Measurements from ENCODE around the gene EPHB4.

GRCh38 chr7:100768784-100769183, 58.5 kb downstream of the EPHB4 start:
- TF ChIP-seq CTCF (IDR thresholded peaks at IDR 0.05) (no peak), POLR2A (IDR thresholded peaks at IDR 0.05) (no peak)

Data from adrenal gland (tissue), 5 donors.